GM19239 (cell line): Measurements from ENCODE around the gene TNFRSF1A.
"Not testable (repeated sequence)": the region's sequence is repeated elsewhere in the genome, so short reads cannot be mapped to it uniquely, and the experiment has no call there.

Source experiments
- DNase-seq: peaks from one replicate; pipeline ENCODE4 v3.0.0; 2011; ENCODE audit warnings: low spot score; ENCODE audit not compliant: insufficient read length
- FAIRE-seq: peaks from 2 replicates; lab custom pipeline; 2011; peaks lifted over from hg19 to GRCh38; lab: Jason Lieb, UNC

The TNFRSF1A gene

GRCh38 chr12:6340745-6341416 is 995 bp downstream of the TNFRSF1A start:
- DNase-seq (no peak), FAIRE-seq (peak; percentile 45)

DNA sequence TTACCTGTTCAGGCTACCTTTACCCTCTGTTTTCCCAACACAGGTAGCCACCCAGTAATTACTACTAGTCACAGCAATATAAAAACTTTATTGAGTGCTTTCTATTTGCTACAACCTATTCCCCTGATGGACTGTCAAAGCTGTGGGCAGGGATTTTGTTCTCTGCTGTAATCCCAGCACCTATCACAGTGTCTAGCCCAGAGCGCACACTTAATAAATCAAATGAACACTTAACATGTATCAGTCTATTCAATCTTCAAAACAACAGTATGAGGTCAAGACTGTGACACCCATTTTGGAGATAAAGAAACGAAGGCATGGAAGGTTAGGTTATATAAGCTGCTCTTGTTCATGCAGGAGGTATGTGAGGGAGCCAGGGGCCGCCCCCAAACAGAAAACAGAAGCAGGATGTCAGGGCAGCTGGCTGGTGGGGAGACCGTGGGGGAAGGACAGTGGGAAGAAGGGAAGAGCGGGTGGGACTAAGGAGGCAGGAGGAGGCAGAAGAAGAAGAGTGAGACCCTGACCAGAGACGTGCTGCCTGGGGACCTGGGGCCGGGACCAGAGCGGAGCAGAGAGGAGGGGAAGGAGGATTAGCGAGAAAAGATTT is 1.7 kb downstream of the TNFRSF1A start:
- peak; percentile 56 for FAIRE-seq
- DNase-seq = no peak

DNA sequence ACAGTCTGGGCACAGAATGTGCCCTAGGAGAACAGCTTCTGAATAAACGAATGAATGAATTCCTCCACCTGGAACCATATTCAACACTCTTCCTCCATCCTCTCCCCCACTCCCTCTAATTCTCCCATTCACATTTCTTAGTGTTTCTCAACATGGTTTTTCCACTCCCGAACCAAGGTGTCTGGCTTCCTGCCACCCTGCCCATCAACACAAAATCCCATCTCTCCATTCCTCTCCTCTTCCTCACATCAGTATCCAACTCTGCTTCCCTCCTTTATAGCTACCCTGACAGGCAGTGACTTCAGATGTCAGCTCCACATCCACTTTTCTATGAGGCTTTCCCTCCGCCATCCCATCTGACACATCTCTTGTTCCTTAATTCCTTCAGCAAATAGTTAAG is 2.9 kb downstream of the TNFRSF1A start:
- FAIRE-seq (no peak), DNase-seq (no peak)

DNA sequence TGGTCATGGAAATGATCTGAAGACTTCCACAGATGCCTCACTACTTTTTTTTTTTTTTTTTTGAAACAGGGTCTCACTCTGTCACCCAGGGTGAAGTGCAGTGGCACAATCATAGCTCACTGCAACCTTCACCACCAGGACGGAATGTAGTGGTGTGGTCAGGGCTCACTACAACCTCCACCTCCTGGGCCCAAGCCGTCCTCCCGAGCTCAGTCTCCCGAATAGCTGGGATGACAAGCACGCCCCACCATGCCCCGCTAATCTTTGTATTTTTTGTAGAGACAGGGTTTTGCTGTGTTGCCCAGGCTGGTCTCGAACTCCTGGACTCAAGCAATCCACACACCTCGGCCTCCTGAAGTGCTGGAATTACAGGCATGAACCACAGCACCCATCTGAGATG is 3.3 kb downstream of the TNFRSF1A start:
- not testable (repeated sequence) for DNase-seq, FAIRE-seq

GRCh38 chr12:6337958-6338433 is 3.9 kb downstream of the TNFRSF1A start:
- FAIRE-seq (no peak), DNase-seq (no peak)

- DNase-seq = no peak
- FAIRE-seq = peak; percentile 33
Measured at GRCh38 chr12:6336889-6337853, 4.7 kb downstream of the TNFRSF1A start.

DNA sequence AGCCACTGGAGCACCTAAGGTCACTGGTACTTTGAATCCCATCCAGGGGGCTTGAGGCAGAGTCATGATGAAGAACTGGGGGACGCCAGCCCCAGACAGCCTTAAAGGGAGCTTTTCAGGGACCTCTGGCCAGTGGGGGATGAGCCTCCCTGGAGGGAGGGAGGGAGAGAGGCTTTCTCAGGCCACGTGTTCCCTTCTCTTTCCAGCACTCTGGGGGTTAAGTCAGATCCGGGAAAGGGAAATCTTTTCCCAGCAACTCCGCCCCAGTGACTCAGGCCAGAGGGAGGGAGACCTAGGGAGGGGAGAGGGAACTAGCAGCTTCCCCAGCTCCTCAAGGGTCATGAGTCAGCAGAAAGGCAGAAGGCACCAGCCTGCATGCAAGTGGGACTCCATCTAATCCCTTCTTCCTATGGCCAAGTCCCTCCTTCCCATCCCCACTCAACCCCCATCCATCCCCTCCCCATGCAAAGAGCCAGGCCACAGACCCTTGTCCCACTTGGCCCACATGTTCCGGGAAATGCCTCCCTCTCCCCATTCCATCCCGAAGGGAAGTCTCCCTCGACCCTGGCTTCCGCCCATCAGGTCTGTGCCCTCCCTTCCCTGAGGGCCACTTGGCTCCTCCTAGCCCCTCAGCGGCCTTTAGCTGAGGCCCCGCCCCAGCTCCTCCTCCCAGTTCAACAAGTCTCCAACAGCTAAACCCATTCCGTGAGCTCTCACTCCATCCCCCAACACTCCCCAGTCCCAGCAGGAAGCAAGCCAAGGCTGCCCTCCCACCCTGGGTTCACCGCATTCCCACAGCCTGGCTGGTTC is 5.6 kb downstream of the TNFRSF1A start:
- FAIRE-seq (peak; percentile 90), DNase-seq (no peak)

DNA sequence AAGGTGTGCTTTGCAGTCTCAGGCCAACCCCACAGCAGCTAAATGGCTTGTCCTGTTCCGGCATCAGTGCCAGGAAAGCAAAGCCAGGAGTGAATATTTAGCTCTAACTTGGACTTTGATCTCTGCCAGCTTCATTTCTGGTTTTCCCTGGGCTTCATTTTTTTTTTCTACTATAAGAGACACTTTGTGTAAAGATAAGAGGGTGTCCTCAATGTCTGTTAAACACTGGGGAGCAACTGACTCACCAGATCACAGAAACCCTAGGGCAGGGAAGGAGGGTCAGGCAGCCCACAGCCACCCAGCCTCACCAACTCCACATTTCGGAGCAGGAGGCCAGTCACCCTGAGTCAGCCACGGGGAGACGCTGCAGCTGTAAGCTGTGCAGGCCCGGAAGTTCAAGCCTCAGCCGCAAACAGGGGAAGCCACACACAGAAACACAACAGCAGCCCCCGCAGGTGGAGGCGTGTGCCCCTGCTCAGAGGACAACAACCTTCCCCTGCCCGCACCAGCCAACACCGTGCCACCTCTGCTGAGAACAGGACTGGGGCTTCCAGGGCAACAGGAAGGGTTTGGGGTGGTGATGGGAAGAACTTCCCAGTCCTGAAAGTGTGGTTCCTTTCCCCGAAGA is 6.3 kb downstream of the TNFRSF1A start:
- FAIRE-seq (peak; percentile 75), DNase-seq (peak; percentile 88)

DNA sequence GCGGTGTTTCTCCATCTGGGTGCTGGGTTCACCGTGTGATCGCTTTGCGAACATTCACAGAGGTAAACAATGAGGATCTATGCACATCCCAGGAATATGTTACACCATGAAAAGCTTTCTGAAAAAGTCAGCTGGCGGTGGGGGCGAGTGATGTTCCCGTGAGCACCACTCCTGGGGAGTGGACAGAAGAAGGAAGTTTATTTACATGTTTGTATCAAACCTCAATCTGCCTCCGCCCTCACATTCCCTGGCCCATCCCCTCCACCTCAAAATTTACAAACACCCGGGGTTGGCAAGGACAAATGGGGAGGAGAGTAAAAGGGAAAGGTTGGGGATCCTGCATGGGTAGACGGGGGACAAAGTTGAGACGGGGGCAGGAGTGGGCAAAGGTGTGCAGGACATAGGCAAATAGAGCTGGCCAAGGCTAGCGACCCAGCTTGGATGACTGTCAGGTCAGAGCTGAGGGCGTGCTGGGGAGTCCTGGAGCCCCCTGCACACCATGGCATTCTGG is 6.9 kb downstream of the TNFRSF1A start:
- no peak for FAIRE-seq
- DNase-seq = no peak

DNA sequence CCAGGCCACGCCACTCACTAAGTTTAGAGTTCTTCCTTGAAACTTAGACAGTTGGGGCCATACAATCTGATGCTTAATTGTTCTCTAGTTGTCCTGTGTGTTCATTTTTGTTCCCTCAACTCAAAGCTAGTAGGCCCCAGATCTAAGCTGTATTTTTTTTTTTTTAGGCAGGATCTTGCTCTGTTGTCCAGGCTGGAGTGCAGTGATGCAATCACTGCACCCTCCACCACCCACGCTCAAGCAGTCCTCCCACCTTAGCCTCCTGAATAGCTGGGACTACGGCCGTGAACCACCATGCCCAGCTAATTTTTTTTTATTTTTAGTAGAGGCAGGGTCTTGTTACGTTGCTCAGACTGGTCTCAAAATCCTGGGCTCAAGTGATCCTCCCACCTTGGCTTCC is 7.5 kb downstream of the TNFRSF1A start:
- no peak for FAIRE-seq
- no peak for DNase-seq

- FAIRE-seq (no peak), DNase-seq (no peak)
Measured at GRCh38 chr12:6333566-6333965, 8.3 kb downstream of the TNFRSF1A start.

DNA sequence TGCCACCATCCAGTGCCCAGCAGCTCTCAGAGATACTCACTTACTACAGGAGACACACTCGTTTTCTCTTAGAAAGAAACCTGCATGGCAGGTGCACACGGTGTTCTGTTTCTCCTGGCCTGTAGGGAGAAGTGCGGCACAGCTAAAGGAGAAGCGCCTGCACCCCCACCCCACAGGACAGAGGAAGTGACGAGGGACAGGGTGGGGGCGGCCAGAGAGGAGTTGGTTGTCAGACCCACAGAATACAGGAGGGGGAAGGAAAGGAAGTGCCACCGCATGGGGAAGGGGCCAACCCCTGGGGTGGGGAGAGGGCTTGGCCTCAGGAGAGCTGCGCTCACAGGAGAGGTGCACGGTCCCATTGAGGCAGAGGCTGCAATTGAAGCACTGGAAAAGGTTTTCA is 8.8 kb downstream of the TNFRSF1A start:
- DNase-seq = no peak
- FAIRE-seq = no peak

DNA sequence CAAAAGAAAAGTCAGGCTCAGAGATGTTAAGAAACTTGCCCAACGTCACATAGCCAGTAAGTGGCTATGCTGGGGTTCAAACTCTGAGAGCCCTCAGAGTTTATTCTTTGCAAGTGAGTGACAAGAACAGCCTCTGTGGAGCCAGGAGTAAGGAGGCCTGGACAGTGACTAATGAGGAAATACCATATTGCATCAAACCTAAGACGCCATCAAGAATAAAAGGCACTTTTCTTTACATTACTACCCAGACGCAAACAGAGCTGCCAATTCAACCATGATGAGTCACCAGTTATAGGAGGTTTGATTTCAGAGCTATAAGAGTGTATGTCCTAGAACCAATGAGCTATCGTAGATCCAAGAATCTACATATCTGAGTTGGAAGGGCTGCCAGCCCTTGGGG is 9.4 kb downstream of the TNFRSF1A start:
- no peak for FAIRE-seq
- no peak for DNase-seq

DNA sequence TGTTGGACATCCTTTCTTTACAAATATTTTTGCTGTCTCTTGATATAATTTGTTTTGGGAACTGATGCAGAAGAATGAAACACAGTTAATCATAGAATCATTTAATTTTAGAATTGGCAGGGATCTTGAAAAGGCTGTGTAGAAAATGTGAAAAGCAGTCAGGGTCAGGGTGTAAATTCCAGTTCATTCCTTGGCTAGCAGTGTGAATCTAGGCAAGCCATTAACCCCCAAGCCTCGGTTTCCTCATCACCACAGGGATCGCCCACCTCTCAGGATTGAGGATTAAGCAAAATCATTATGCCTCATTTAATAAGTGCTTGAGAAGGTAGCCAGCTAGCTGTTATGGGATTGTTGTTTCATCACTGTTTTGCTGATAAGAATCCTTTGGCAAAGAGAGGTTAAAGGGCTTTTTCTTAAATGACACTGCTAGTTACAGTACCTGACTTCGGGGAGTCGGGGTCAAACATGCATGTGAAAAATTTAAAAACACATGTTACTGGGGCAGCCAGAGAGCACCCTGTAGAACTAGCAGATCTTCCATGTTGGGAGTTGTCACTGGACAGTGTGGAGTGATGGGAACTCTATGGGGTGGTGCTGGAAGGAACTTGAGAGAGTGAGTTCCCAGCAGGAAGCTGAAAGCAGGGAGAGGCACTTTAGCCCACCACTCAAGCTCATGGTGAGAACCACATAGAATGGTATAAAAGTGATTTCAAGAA is 10.7 kb downstream of the TNFRSF1A start:
- FAIRE-seq (no peak), DNase-seq (no peak)

GRCh38 chr12:6330192-6330591 is 11.7 kb downstream of the TNFRSF1A start:
- peak; percentile 83 for DNase-seq
- FAIRE-seq = no peak

DNA sequence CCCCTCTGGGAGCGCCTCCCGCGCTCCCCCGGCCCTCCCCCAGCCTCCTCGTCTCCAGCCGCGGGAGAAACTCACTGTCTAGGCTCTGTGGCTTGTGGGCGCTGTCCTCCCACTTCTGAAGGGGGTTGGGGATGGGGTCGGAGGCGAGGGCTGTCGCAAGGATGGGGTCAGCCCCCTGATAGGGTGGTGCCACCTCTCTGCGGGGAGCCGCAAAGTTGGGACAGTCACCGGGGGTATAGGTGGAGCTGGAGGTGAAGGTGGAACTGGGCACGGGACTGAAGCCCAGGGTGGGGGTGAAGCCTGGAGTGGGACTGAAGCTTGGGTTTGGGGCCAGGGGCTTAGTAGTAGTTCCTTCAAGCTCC is 12.2 kb downstream of the TNFRSF1A start:
- FAIRE-seq (no peak), DNase-seq (no peak)

- FAIRE-seq = no peak
- DNase-seq = no peak
Measured at GRCh38 chr12:6328945-6329702, 12.8 kb downstream of the TNFRSF1A start.
